NCI-H2029 treated with DMSO at 0.1 percent for 48 hours (cell line): ENCODE results near the gene WFDC12.

ENCODE experiments used
- DNase-seq: peaks from one replicate; lab custom pipeline; 2025; lab: John Stamatoyannopoulos, UW

Gene WFDC12

DNA sequence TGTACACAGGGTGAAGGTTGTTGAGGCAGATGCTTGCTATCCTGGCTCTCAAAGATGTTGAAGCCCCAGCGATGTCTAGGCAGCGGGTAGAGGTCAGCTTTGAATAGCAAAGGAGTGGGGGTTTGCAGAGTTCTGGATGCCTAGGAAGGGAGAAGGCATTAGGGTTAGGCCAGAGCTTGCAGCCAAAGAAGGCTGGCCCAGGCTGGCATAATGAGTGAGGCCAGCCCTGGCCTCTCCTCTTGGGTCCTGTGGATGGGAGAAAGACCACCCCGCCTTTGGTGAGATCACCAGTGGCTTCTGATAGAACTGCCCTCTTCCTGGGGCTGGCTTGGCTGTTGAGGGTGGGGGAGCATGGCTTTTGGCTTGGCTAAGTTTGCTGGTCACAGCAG, 8.9 kb downstream of the WFDC12 start:
- DNase-seq, result no peak

DNA sequence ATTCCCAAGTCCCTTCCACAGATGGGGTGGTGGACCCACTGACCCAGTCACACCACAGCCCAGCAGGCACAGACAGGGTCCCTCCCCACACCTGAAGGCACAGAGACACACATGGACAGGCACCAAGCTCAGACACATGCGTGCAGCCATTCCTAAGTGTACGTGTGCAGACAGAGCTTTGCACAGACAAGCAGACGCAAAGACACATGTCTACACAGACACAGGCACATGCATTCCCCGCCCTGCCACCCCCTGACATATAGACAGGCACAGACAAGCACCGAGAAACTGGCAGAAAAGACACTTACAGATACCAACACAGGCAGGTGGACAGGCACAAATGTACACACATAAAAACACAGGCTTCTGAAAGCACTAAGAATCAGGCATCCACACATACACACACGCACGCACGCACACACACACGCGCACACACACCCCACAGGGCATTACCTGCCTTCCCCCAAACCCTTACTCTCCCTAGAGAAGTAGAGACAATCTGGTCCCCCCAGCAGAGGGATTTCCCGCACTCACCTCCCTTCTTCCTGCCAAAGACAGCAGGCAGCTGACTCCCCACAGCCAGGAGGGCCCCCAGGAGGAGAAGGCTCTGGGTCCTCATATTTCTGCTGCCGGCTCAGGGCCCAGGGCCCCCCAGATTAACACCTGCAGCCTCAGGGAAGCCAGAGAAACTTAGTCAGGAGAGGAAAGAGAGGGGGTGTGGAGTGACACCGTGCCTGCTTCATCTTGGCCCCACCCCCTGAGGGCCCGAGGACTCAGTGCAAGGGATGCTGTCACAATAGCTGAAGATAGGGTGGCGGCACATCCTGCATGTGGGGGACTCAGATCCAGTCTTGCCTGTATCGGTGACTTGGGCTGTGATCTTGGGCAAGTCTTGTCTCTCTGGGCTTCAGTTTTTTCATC, 9.5 kb downstream of the WFDC12 start, which contains the start of gene WFDC5:
TSS of gene WFDC5 (minus strand) at position 710 of the 921 bp plus-strand sequence. CDS start at position 619, 91 bp downstream.
- DNase-seq, result no peak

DNA sequence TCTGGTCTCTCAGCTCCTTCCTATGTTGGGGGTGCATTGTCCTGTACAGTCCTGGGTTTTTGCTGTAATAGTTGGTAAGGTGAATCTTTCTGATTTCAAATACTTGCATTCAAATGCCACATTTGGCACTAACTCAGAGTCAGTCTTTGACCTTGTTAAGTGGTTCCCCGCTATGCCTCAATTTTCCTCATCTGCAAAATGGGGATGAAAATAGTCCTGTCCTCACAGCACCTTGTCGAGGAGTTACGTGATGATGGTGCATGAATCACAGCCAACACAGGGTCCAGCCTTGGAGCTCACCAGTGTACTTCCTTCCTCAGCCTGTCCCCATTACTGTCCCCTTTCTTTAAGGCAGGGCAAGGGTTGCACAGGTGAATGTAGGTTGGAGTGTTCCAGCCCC, 10.4 kb downstream of the WFDC12 start:
- DNase-seq, result no peak

DNA sequence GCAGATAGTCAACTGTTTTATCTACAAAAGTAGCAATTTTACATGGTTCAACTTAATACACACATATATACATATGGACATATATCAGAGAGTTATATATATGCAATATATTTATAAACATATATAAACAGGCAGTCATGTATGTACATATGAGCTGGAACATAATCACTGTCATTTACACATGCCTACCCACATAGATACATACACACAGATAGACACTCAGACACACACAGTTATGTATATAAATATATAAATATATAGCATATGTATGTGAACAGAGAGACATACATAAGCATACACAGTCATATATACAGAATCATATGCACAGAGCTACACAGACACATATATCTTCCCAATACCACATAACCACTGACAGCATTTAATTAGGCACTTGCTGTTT, 11.5 kb downstream of the WFDC12 start:
- no peak for DNase-seq

DNA sequence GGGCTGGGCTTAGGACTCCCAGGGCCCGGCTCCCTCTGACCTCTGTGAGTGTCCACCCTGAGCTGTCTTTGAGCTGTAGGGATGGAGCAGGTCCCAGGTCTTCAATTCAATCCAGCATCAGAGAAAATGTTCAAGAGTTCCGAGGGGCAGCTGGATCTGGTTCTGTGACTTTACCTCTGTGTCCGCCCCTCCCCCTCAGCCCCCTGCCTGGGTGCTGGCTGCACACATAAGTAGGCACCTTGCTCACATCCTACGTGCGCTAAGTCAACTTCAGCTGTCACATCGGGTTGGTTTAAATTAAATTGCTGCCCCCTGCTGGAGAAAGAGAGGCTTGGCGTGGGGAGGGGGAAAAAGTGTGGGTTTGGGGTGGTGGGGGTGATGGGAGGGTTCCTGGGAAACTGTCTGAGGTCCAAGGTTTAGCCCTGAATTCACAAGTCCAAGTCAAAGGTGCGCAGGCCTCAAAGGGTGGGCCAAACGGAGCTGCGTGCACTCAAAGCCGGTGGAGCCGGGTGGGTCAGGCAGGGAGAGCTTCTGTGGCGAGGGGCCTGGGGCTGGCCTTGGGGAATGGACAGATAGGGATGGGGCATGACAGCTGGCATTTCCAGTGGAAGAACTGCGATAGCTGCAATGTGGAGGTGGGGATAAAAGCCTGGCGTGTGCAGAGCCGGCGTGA, 12.3 kb downstream of the WFDC12 start:
- DNase-seq, result no peak

DNA sequence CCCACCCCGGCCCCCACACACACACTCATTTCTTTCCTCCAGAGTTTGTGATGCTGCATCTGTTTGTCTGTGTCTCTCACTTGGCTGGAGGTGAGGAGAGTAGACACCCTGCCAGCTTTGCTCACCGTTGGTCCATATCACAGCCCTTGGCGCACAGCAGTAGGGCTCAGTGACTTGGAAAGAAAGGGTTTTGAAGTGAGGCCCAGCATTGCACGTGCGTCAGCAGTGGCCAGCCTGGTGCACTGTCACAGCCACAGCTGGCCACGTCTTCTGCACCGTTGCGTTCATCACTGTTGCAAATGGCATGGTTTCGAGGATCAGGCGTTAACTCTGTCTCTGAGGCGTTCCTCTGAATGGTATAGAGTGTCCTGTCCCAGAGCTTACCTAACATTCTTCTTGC, 13.0 kb downstream of the WFDC12 start:
- no peak for DNase-seq

DNA sequence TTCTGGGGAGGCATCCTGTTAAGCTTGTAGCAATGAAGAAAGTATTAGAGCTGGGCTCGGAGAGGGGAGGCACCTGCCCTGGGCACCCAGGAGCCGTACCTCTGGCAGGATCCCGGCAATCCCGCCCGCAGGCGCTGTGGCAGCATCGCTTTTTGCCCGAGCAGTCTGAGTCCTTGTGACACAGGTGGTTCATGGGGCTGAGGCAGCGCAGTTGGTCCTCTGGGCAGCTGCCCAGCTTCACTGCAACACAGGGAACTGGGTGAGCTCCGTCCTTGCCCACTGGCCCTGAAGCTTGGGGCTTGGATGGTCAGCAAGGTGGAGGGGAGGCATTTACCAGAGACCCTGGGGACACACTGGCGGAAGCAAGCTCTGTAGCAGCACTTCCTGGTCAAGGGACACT, 14.0 kb downstream of the WFDC12 start:
- no peak for DNase-seq

DNA sequence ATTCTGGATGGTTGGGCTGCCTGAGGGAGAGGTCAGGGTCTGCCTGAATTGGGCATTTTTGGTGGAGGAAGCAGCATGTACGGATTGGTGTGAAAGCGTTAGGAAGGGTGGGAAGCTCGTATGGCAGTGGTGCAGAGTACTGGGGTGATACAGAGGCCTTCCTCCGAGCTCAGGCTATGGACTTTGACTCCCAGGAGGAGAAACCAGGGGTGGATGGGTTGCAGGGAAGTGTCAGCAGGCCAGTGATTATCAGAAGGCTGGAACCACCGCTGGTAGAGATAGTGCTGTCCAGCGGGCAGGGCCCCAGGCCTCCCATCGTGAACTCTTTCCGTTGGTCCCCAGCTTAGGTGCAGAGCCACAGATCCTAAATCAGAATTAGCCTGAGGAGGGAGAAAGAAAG, 14.6 kb downstream of the WFDC12 start:
- no peak for DNase-seq

DNA sequence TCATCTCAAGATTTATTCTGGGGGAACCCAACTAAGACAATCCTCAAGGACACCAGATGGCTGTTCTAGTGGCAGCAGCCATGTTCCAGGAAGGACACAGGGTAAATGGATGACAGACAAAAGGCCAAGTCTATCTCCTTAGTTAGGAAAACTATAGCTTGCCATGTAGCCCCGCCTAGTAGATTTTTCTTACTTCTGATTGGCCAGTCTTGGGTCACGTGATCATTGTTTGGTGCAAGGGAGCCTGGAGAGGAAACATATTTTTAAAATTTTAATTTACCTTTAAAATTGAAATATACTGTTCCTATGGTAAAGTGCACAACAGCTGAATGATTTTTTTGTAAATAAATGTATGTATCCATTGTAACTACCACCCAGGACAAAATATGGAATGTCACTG, 18.9 kb downstream of the WFDC12 start:
- DNase-seq, result no peak

DNA sequence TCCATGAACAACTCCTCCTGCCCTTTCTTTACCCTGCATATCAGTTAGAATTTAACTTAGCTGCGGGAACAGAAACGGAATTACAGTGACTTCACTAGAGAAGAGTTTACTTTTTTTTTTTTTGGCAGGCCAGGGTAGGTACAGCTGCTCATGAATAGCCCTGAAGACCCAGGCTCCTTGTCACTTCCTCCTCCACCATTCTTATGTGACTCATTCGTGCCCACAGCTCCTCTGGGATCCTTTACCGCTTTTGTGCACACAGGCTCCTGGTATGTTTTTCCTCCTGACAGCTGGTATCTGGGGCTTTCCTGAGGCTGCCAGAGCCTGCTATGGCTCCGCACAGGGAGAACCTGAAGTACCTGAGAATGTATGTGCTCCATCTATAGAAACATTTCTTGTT, 19.5 kb downstream of the WFDC12 start:
- DNase-seq, result no peak

DNA sequence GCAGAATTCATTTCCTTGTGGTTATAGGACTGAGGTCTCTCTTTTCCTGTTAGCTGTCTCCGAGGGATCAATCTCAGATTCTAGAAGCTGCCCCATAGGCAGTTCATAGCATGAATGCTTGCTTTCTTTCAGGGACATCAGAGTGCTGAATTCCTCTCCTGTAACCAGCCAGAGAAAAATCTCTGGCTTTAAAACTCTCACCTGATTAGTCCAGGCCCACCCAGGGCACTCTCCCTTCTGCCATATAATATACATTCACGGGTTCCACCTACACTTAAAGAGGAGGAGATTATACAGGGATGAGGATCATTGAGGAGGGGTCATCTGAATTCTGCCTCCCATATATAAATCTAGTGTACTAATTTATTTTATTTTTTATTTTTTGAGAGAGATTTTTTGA, 21.2 kb downstream of the WFDC12 start:
- DNase-seq, result no peak

DNA sequence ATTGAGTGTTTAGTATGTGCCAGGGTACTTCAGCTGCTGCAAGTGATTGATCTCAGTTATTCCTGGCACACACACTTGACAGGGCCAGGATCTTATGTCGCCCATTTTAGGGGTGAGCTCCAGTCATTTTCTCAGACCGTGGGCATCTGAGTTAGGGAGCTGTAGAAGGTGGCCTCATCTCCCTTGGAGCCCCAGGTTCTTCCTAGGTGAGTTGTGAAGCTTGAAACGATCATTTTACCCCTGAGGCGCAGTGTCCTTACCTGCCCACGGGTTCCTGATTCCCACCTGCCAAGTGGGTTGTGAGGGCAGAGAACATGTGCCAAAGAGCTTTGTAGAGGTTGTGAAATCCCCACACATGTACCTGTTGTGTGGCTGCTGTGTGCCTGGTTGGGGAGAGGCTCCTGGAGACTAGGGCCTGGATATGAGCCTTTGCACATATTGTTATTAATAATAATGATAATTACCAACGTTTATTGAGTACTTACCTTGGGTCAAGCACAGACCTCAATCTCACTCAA, 22.9 kb downstream of the WFDC12 start:
- no peak for DNase-seq

DNA sequence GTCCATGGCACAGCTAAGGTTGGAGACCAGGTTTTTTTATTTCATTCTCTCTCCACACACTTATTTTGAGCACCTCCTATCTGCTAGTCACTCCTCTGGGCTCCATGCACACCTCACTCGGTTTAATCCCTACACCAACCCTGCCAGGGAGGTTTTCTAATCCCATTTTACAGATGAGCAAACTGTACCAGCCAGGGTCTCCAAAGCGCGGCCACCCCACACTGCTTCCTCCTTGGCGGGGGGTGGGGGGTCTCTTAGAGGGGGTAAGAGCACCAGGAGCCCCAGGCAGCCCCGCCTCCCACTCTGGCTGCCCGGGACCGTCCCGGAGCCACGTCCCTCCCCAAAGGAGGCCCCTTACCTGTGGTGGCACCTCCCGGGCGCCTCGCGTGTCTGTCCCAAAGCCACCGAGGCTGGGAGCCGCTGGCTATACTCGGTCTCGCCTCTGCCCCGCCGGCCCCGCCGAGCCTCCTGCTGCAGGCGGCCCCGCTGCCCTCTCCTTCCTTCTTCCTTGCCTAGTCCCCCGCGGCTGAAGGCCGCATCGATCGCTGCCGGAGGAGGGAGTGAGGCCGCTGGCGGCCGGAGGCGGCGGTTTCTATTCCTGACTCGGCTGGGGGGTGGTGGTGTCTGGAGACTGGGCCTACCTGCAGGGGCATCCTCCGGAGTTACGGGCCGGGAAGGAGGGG, 23.6 kb downstream of the WFDC12 start, which contains the start of gene KCNS1:
TSS of gene KCNS1 (minus strand) at position 565 of the 683 bp plus-strand sequence. CDS start 1,891 bp downstream, outside the sequence.
- DNase-seq, result no peak

DNA sequence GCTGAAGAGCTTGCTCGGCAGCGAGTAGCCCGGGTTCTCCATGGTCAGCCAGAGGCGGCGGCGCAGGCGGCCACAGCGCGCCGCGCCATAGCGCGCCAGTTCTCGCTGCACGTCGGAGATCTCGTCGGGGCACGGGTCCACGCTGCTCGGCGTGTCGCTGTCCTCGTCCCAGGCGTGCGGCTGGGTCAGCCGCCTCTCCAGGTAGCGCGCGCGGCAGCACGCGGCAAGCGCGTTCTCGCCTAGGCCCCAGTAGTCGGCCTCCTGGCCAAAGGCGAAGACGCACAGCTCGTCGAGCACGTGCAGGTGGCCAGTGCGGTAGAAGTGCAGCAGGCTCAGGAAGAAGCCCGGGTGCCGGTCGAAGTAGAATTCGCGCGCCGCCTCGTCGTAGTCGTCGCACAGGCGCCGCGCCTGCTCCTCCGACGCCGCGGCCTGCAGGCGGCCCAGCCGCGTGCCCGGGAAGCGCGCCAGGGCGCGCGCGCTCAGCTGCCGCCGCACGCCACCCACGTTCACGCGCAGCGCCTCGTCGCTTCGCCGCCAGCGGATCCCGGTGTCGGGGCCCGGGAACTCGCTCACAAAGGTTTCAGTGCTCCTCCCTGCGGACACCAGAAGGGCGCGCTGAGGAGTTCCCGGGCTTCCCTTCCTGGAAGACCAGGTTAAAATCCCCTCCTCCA, 26.0 kb downstream of the WFDC12 start:
- no peak for DNase-seq

DNA sequence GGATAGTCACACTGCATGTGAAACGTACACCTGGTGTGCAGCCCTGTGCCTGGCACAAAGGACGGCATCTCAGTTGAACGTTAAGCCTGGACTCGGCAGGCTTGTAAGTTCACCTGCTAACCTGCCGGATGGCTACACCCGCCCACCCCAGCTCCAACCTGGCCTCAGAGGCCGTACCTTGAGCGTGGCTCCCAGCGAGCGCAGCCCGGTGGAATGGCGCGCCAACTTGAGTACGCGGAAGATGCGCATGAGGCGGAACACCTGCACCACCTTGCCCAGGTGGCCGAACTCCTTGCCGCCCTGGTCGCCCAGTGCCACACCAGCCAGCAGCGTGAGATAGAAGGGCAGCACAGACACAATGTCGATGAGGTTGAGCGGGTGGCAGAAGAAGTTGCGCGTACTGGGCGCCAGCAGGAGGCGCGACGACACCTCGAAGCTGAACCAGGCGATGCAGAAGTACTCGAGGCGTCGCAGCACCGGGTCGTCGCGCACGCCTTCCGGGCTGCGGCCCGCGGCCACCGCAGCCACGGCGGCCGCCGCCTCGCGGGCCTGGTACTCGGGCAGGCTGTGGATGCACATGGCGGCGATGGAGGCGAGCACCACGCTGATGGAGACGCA, 26.7 kb downstream of the WFDC12 start:
- DNase-seq, result no peak

DNA sequence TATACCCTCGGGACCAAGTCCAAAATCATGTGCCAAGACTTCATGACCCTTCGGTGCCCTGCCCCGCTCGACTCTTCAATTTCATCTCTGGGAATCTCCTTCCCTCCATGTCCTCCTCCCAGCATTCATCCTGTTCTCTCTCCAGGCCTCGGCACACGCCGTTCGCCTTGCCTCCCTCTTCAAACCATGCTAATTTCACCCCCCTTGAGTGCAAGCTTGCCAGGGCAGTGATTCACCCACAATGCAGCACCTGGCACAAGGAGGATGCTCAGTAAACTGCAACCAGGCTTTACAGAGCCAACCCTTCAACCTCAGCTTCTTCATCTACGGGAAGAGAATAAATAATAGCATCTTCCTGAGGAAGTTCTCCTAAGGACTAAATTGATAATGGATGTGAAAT, 27.5 kb downstream of the WFDC12 start:
- no peak for DNase-seq

DNA sequence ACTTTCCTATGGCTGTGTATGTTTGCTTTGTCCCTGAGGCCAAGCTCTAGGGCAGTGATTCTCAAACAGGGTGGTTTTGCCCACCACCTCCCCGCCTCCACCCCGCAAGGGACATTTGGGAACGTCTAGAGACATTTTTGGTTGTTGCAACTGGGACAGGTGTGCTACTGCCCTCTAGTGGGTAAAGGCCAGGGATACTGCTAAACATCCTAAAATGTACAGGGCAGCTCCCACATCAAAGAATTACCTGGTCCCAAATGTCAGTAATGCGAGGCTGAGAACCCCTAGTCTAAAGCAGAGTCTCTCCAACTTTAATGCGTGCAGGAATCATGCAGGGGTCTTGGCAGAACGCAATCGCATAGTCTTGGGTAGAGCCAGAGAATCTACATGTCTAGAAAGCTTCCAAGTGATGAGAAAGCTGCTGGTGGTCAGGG, 28.4 kb downstream of the WFDC12 start:
- DNase-seq, result peak; percentile 33

DNA sequence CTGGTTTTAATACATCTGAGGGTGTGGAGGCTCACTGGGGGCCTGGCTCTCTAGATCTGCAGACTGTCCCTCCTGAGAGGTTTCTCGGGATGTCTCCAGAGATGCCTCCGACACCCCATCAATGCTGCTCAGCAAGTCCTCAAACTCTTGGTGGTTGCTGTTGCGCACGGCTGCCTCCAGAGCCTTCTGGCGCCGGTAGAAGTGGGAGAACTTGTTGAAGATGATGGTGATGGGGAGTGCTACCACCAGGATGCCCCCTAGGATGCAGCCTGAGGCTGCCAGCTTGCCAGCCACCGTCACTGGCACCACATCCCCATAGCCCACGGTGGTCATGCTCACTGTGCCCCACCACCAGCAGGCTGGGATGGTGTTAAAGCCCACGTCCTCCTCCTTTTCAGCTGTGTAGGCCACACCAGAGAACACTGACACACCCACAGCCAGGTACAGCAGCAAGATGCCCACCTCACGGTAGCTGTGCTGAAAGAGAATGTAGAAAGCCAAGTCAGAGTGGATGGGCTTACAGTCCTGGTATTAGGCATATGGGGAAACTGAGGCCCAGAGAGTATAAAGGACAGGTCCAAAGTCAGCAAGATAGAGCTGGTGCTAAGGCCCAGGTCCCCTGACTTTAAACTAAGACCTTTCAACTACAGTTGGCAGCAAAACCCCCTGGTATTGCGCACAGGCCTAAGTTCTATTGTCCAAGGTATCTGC, 29.2 kb downstream of the WFDC12 start:
- DNase-seq, result no peak

DNA sequence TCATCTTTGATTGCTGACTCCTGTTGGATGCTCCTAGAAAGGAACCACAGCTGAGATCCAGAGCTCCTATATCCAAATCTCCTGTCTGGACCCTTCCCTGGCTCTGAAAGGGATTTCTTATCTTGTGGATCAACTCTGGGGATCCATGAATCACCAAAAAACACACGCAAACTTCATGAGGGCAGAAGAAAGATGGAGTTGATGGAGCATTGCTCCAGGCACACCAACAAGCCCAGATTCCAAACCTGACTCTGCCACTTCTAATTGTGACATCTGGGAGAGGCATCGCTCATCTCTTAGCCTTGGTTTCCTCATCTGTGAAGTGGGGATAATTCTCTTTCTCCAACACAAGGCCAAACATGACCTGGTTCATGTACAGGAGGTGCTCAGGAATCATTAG, 30.1 kb downstream of the WFDC12 start:
- no peak for DNase-seq

DNA sequence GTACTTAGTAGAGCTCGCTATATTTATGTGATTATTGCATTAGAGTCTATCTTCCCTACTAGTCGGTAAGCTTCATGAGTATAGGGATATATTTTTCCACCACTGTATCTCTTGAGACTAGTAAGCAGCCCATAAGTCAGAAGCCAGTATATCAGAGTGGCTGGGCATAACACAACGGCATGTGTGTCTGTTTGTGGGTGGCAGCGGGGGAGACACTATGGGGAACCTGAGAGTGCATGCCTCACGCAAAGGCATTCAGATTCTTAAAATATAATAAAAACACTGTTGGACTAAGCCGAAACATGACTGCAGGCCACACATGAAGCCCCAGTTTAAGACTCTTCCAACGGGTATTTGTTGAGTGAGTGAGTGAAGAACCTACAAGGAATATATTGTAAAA, 31.4 kb downstream of the WFDC12 start:
- no peak for DNase-seq

DNA sequence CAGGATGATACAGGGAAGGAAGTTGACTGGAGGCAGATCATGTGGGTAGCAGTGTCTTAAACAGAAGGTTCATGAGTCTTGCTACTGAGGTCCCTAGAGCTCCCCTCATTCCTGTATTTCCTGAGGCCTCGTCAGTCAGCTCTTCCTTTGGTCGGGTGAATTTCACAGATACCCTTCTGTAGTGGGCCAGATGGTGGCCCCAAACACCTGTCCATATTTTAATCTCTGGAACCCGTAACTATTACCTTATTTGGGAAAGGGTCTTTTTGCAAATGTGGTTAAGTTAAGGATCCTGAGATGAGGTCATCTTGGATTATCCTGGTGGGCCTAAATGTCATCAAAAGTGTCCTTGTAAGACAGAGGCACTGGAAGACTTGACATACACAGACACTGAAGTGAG, 32.9 kb downstream of the WFDC12 start:
- no peak for DNase-seq
